ENCODE measurements around the gene MCC.

GRCh38 chr5:113331209-113331551 lies 157.1 kb downstream of the MCC start:
- TF ChIP-seq RFX5 (IDR thresholded peaks at IDR 0.05) = no peak
- TF ChIP-seq CTCF (IDR thresholded peaks at IDR 0.05) = no peak
- TF ChIP-seq ZNF302 (CRISPR knock-in tag; IDR thresholded peaks at IDR 0.05) = no peak
- no peak for TF ChIP-seq POLR2A (IDR thresholded peaks at IDR 0.05; ENCODE audit: low read length)
- no peak for TF ChIP-seq ESRRA (IDR thresholded peaks at IDR 0.05; ENCODE audit: borderline replicate concordance, low read length)
- TF ChIP-seq, protein P1, sequence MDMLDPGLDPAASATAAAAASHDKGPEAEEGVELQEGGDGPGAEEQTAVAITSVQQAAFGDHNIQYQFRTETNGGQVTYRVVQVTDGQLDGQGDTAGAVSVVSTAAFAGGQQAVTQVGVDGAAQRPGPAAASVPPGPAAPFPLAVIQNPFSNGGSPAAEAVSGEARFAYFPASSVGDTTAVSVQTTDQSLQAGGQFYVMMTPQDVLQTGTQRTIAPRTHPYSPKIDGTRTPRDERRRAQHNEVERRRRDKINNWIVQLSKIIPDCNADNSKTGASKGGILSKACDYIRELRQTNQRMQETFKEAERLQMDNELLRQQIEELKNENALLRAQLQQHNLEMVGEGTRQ (IDR thresholded peaks at IDR 0.05) = no peak
- TF ChIP-seq RCOR1 (IDR thresholded peaks at IDR 0.05; ENCODE audit: low read depth, low read length) = no peak
- no peak for TF ChIP-seq REST (IDR thresholded peaks at IDR 0.05)
- TF ChIP-seq EP300 (IDR thresholded peaks at IDR 0.05) = no peak

Measured in A549 (cell line).